Uterus (tissue), 2 donors: Measurements from ENCODE around the gene CDK4.

ENCODE experiments used
- CTCF ChIP-seq, 4 experiments: fragments of 200-600 bp in 2 of 4; fragments of 450-650 bp in 2 of 4; sonication (generic) in 2 of 4; IDR thresholded peaks; one replicate each; pipeline ENCODE4 v1.5.1; 2016 to 2019; ENCODE audit warnings: antibody characterized with exemption in 4 of 4, mild to moderate bottlenecking in 2 of 4, moderate library complexity in 1 of 4
- POLR2A ChIP-seq, 2 donors: fragments of 450-650 bp; IDR thresholded peaks; one replicate each; pipeline ENCODE4 v1.6.1; 2016; ENCODE audit warnings: antibody characterized with exemption in 2 of 2, mild to moderate bottlenecking in 1 of 2, moderate library complexity in 1 of 2

GRCh38 chr12:57761391-57761998 is 9.4 kb upstream of the CDK4 start:
- no peak for TF ChIP-seq POLR2A (IDR thresholded peaks at IDR 0.05)
- no peak for TF ChIP-seq CTCF (IDR thresholded peaks at IDR 0.05)
